ENCODE measurements around the gene GBP4.

DNA sequence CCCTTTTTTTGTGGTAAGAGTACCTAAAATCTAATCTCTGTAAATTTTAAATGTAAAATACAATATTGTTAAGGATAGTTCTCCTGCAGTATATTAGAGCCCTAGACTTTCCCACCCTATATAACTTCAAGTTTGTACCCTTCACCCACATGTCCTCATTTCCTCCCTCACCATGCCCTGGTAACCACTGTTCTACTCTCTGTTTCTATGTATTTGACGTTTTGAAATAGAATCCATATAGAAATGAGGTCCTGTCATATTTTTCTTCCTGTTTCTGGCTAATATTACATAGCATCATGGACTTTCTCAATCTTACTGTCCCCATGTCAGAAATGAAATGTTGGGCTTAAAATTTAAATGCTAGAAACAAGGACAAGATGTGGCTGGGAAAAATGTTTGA is 47.7 kb downstream of the GBP4 start:
- TF ChIP-seq, protein P1, sequence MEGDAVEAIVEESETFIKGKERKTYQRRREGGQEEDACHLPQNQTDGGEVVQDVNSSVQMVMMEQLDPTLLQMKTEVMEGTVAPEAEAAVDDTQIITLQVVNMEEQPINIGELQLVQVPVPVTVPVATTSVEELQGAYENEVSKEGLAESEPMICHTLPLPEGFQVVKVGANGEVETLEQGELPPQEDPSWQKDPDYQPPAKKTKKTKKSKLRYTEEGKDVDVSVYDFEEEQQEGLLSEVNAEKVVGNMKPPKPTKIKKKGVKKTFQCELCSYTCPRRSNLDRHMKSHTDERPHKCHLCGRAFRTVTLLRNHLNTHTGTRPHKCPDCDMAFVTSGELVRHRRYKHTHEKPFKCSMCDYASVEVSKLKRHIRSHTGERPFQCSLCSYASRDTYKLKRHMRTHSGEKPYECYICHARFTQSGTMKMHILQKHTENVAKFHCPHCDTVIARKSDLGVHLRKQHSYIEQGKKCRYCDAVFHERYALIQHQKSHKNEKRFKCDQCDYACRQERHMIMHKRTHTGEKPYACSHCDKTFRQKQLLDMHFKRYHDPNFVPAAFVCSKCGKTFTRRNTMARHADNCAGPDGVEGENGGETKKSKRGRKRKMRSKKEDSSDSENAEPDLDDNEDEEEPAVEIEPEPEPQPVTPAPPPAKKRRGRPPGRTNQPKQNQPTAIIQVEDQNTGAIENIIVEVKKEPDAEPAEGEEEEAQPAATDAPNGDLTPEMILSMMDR (IDR thresholded peaks at IDR 0.05 in 4 of 5, conservative IDR thresholded peaks at IDR 0.05 in 1 of 5): no peak
- TF ChIP-seq POLR2A (IDR thresholded peaks at IDR 0.05): no peak
